AG04450 (cell line): ENCODE measurements around the gene RAET1L. TPM values are rescaled to one million over a fixed set of nuclear protein-coding genes. Genes with fewer than 3 reads are reported as not detected.

Experiments
- CTCF ChIA-PET: fragments of 300-600, 350-600 bp; formaldehyde crosslinking; extraction: SDS; loops from one replicate; lab custom pipeline; 2022; ENCODE audit warnings: antibody characterized with exemption, inconsistent platforms; lab: Charles Lee
- POLR2A ChIA-PET: fragments of 350-600 bp; formaldehyde crosslinking; extraction: SDS; loops from one replicate; lab custom pipeline; 2021; ENCODE audit warnings: antibody characterized with exemption, inconsistent platforms; lab: Yijun Ruan, JAX
- DNase-seq: peaks from one replicate; pipeline ENCODE4 v3.0.0-alpha.2; 2011; ENCODE audit warnings: low read depth, low spot score
- H3K27ac ChIP-seq: one replicate; pipeline ENCODE4 v1.5.1; 2012; ENCODE audit warnings: low read depth, low read length, control low read depth
- H3K27me3 ChIP-seq: one replicate; pipeline ENCODE4 v1.6.0; 2012; ENCODE audit warnings: low read length; ENCODE audit not compliant: control insufficient read depth, insufficient read depth
- H3K4me3 ChIP-seq: 2 replicates; pipeline ENCODE4 v1.5.1; 2011; ENCODE audit warnings: mild to moderate bottlenecking, low read depth, low read length, control low read depth
- H3K9me3 ChIP-seq: 2 replicates; pipeline ENCODE4 v1.5.1; 2012; ENCODE audit warnings: low read length; ENCODE audit not compliant: control insufficient read depth, insufficient read depth
- CTCF ChIP-seq: IDR thresholded peaks from 2 replicates; pipeline ENCODE4 v1.5.1; 2011; ENCODE audit warnings: low read depth, low read length, control low read depth, inconsistent platforms
- polyA plus RNA-seq: library from polyadenylated mRNA; depleted of rRNA; stranded (reverse); fragments of >200 nt; gene quantifications from 2 replicates; pipeline ENCODE4 v1.2.3, GENCODE V29; 2011

Gene RAET1L
- polyA plus RNA-seq, 1 experiment, result not detected

- ChIA-PET CTCF (no interaction called here), POLR2A (no interaction called here)
- peaks cover 70% of the 10 kb centered on the region for H3K27me3 ChIP-seq
- DNase-seq, result no peak
- H3K27ac ChIP-seq, result no peak overlapping the region
- H3K4me3 ChIP-seq, result no peak overlapping the region
- TF ChIP-seq CTCF, result no peak
- no peaks in the 10 kb centered on the region; the same call in 1 of the 2 replicates for H3K9me3 ChIP-seq
These were observed 13.1 kb upstream of the RAET1L start for GRCh38 chr6:150038202-150039062.

GRCh38 chr6:150037526-150038201 lies 12.3 kb upstream of the RAET1L start:
- ChIA-PET CTCF (no interaction called here), POLR2A (no interaction called here)
- no peaks in the 10 kb centered on the region; the same call in 1 of the 2 replicates for H3K9me3 ChIP-seq
- H3K27me3 ChIP-seq, result peaks cover 64% of the 10 kb centered on the region
- no peak for TF ChIP-seq CTCF
- no peak for DNase-seq
- H3K27ac ChIP-seq, result no peak overlapping the region
- H3K4me3 ChIP-seq, result no peak overlapping the region

GRCh38 chr6:150036081-150036480 lies 10.7 kb upstream of the RAET1L start:
- Histone ChIP-seq H3K27me3 (peaks cover 52% of the 10 kb centered on the region), H3K27ac (no peak overlapping the region), H3K9me3 (no peaks in the 10 kb centered on the region; the same call in 1 of the 2 replicates), H3K4me3 (no peak overlapping the region)
- ChIA-PET POLR2A (no interaction called here), CTCF (no interaction called here)
- TF ChIP-seq CTCF, result no peak
- no peak for DNase-seq

- ChIA-PET POLR2A (no interaction called here), CTCF (interaction anchor here (1.3 kb wide), 1 partner anchor 16 kb away, joined by 4 read pairs; no protein-coding TSS in a partner anchor)
- H3K4me3 ChIP-seq, result no peak overlapping the region
- DNase-seq, result no peak
- H3K27ac ChIP-seq, result no peak overlapping the region
- peaks cover 49% of the 10 kb centered on the region for H3K27me3 ChIP-seq
- no peak for TF ChIP-seq CTCF
- no peaks in the 10 kb centered on the region; the same call in 1 of the 2 replicates for H3K9me3 ChIP-seq
These were observed 8.0 kb upstream of the RAET1L start for GRCh38 chr6:150033207-150033771.

- Histone ChIP-seq H3K27me3 (peaks cover 49% of the 10 kb centered on the region), H3K9me3 (no peaks in the 10 kb centered on the region; the same call in 1 of the 2 replicates), H3K4me3 (no peak overlapping the region), H3K27ac (no peak overlapping the region)
- DNase-seq, result no peak
- ChIA-PET CTCF (interaction anchor here (1.3 kb wide), 1 partner anchor 16 kb away, joined by 4 read pairs; no protein-coding TSS in a partner anchor), POLR2A (no interaction called here)
- TF ChIP-seq CTCF, result no peak
These were observed 7.3 kb upstream of the RAET1L start for GRCh38 chr6:150032598-150032997.
